ENCODE measurements around the gene PSTPIP2.

DNA sequence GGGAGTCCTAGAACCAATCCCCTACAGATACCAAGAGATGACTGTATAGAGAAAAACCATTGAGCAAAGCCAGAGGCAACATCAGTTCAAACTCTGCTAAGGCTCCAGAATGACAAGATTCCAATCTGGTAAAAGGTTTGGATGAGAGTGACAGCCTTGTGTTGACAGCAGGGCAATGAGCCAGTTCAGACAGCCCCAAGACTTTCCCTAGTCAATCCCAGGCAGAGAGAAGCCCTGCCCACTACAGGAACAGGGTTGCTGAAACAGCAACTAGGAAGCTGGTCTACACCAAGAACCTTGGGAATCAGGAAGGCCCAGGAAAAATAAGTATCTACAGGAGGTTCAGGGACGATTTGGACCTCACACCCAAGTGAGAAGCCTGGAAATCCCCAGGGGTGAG is 3.3 kb downstream of the PSTPIP2 start:
- TF ChIP-seq CTCF (IDR thresholded peaks at IDR 0.05; ENCODE audit: control extremely low read depth in 1 of 3, insufficient read depth in 1 of 3, low read depth in 1 of 3, low read length in 3 of 3) (no peak), POLR2A (IDR thresholded peaks at IDR 0.05; ENCODE audit: control extremely low read depth in 1 of 2, low read depth in 2 of 2, low read length in 2 of 2) (no peak), CHD2 (IDR thresholded peaks at IDR 0.05; ENCODE audit: low read length) (no peak), CBX8 (IDR thresholded peaks at IDR 0.05; ENCODE audit: borderline replicate concordance, low read depth, low read length) (no peak), ASH2L (IDR thresholded peaks at IDR 0.05; ENCODE audit: low read length) (no peak), SRF (IDR thresholded peaks at IDR 0.05; ENCODE audit: low read depth, low read length) (no peak), JUN (IDR thresholded peaks at IDR 0.05; ENCODE audit: low read depth, low read length) (no peak), YY1 (IDR thresholded peaks at IDR 0.05; ENCODE audit: low read depth, low read length) (no peak), NRF1 (IDR thresholded peaks at IDR 0.05; ENCODE audit: low read depth, low read length) (no peak), SP1 (IDR thresholded peaks at IDR 0.05; ENCODE audit: low read depth, low read length) (no peak), HDAC2 (IDR thresholded peaks at IDR 0.05; ENCODE audit: borderline replicate concordance in 1 of 2, low read depth in 2 of 2, low read length in 2 of 2) (no peak), EGR1 (IDR thresholded peaks at IDR 0.05; ENCODE audit: borderline replicate concordance, low read depth, low read length) (no peak), KDM1A (IDR thresholded peaks at IDR 0.05; ENCODE audit: borderline replicate concordance, low read length) (no peak)
- TF ChIP-seq, protein P1, sequence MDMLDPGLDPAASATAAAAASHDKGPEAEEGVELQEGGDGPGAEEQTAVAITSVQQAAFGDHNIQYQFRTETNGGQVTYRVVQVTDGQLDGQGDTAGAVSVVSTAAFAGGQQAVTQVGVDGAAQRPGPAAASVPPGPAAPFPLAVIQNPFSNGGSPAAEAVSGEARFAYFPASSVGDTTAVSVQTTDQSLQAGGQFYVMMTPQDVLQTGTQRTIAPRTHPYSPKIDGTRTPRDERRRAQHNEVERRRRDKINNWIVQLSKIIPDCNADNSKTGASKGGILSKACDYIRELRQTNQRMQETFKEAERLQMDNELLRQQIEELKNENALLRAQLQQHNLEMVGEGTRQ (IDR thresholded peaks at IDR 0.05; ENCODE audit: low read length) = no peak
